Upper lobe of left lung (tissue), 4 donors: ENCODE data around the gene ENSA.

Experiments used
- POLR2AphosphoS5 ChIP-seq, 2 donors: sonication (generic); formaldehyde crosslinking; IDR thresholded peaks; one replicate each; pipeline ENCODE4 v1.5.1; 2017; ENCODE audit warnings: antibody characterized with exemption in 2 of 2
- TF ChIP-seq, protein P1 (sequence below), 6 experiments: fragments of 450-650 bp in 4 of 6; fragments of 200-600 bp in 2 of 6; sonication (generic) in 2 of 6; IDR thresholded peaks; one replicate each; pipeline ENCODE4 v1.5.1; 2016 to 2019; ENCODE audit warnings: antibody characterized with exemption in 6 of 6

DNA sequence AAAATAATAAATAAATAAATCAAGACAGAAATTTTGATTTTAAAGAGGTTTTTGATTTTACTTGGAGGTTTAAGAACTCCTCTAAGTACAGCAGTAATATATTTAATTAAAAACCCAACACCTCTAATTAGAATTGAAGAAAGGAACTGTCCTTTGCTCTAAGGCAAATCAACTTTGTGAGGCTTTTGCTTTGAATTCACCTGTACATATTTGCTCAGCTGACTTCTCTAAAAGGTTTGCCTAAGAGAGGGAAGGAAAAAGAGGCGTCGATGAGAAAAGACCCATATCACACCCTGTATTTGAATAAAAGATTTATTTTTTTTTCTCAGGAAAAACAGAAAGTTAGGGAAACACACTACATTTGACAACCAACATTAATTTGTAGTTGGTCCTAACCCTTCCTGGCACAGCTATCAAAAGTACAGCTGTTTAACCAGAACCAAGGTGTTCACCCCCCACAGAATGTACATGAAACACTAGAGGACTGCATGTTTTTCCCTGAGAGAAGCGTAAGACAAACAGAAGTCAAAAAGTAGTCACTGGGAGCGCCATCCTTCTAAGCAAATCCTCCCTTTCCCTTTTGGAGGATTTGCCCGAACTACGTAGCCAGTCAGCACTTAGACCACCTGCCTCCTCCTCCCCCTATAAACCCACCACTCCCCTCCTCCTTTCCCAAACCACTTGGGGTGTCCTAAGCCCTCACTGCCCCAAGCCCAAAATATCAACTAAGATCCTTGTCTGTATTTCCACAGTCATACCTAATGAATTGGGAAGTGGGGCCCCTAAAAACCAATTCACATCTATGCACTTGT is 54.9 kb downstream of the ENSA start:
- TF ChIP-seq POLR2AphosphoS5 (IDR thresholded peaks at IDR 0.05): peak in 1 of 2 donors; percentile 28
- TF ChIP-seq, protein P1, sequence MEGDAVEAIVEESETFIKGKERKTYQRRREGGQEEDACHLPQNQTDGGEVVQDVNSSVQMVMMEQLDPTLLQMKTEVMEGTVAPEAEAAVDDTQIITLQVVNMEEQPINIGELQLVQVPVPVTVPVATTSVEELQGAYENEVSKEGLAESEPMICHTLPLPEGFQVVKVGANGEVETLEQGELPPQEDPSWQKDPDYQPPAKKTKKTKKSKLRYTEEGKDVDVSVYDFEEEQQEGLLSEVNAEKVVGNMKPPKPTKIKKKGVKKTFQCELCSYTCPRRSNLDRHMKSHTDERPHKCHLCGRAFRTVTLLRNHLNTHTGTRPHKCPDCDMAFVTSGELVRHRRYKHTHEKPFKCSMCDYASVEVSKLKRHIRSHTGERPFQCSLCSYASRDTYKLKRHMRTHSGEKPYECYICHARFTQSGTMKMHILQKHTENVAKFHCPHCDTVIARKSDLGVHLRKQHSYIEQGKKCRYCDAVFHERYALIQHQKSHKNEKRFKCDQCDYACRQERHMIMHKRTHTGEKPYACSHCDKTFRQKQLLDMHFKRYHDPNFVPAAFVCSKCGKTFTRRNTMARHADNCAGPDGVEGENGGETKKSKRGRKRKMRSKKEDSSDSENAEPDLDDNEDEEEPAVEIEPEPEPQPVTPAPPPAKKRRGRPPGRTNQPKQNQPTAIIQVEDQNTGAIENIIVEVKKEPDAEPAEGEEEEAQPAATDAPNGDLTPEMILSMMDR (IDR thresholded peaks at IDR 0.05): no peak
